WTC11 (cell line): ENCODE measurements around the gene SRCIN1.

Experiments
- CBFB ChIP-seq: sonication (generic); formaldehyde crosslinking; IDR thresholded peaks from 2 replicates; pipeline ENCODE4 v1.8.1; 2022; ENCODE audit warnings: mild to moderate bottlenecking, low read depth, missing genetic modification reagents
- CREM ChIP-seq: sonication (generic); formaldehyde crosslinking; IDR thresholded peaks from 2 replicates; pipeline ENCODE4 v1.8.1; 2022; ENCODE audit warnings: mild to moderate bottlenecking, missing genetic modification reagents, moderate library complexity
- NFE2L1 ChIP-seq: sonication (generic); formaldehyde crosslinking; IDR thresholded peaks from 2 replicates; pipeline ENCODE4 v1.8.1; 2023; ENCODE audit warnings: missing genetic modification reagents
- NFYB ChIP-seq: sonication (generic); formaldehyde crosslinking; conservative IDR thresholded peaks from 2 replicates; pipeline ENCODE4 v1.8.0; 2022; ENCODE audit warnings: low read depth, missing genetic modification reagents
- NR2C2 ChIP-seq: sonication (generic); formaldehyde crosslinking; IDR thresholded peaks from 2 replicates; pipeline ENCODE4 v1.8.0; 2022; ENCODE audit warnings: mild to moderate bottlenecking, missing genetic modification reagents
- ZNF232 ChIP-seq: sonication (generic); formaldehyde crosslinking; IDR thresholded peaks from 2 replicates; pipeline ENCODE4 v1.8.0; 2022; ENCODE audit warnings: mild to moderate bottlenecking, missing genetic modification reagents
- TF ChIP-seq, protein P1 (sequence below): sonication (generic); formaldehyde crosslinking; IDR thresholded peaks from 2 replicates; pipeline ENCODE4 v1.8.0; 2022; ENCODE audit warnings: mild to moderate bottlenecking, missing genetic modification reagents
- TF ChIP-seq, protein P2 (sequence below): fragments of 200-600 bp; IDR thresholded peaks from 2 replicates; pipeline ENCODE4 v1.8.0; 2022; ENCODE audit warnings: antibody characterized with exemption
- TF ChIP-seq, protein P3 (sequence below): sonication (generic); formaldehyde crosslinking; IDR thresholded peaks from 2 replicates; pipeline ENCODE4 v1.8.0; 2022; ENCODE audit warnings: mild to moderate bottlenecking, missing genetic modification reagents
- TF ChIP-seq, protein P4 (sequence below): sonication (generic); formaldehyde crosslinking; IDR thresholded peaks from 2 replicates; pipeline ENCODE4 v1.8.0; 2022; ENCODE audit warnings: missing genetic modification reagents

DNA sequence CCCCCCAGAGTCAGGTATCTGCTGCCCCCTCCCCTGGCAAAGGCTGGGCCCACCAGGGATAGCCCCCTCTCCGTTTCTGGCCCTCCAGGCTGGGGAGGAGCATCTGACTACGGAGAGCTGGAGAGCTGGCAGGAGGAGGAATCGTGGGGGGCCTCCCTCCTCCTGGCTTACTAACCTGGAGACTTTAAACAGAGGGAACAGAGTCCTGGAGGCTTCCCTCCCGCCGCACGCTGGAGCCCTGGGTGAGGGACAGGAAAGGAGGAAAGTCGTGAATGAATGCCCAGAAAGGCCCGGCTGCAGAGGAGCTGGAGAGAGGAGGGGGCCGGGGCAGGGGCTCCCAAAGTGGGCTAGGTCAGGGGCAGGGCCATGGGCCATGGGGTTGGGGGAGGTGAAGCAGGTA, 9.9 kb downstream of the SRCIN1 start:
- TF ChIP-seq NFYB (CRISPR knock-in tag) (no peak), NR2C2 (CRISPR knock-in tag) (no peak), ZNF232 (CRISPR knock-in tag) (no peak), CREM (CRISPR knock-in tag) (no peak), CBFB (CRISPR knock-in tag) (no peak), NFE2L1 (CRISPR knock-in tag) (no peak)
- TF ChIP-seq, protein P1, sequence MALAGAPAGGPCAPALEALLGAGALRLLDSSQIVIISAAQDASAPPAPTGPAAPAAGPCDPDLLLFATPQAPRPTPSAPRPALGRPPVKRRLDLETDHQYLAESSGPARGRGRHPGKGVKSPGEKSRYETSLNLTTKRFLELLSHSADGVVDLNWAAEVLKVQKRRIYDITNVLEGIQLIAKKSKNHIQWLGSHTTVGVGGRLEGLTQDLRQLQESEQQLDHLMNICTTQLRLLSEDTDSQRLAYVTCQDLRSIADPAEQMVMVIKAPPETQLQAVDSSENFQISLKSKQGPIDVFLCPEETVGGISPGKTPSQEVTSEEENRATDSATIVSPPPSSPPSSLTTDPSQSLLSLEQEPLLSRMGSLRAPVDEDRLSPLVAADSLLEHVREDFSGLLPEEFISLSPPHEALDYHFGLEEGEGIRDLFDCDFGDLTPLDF (CRISPR knock-in tag) = no peak
- TF ChIP-seq, protein P2, sequence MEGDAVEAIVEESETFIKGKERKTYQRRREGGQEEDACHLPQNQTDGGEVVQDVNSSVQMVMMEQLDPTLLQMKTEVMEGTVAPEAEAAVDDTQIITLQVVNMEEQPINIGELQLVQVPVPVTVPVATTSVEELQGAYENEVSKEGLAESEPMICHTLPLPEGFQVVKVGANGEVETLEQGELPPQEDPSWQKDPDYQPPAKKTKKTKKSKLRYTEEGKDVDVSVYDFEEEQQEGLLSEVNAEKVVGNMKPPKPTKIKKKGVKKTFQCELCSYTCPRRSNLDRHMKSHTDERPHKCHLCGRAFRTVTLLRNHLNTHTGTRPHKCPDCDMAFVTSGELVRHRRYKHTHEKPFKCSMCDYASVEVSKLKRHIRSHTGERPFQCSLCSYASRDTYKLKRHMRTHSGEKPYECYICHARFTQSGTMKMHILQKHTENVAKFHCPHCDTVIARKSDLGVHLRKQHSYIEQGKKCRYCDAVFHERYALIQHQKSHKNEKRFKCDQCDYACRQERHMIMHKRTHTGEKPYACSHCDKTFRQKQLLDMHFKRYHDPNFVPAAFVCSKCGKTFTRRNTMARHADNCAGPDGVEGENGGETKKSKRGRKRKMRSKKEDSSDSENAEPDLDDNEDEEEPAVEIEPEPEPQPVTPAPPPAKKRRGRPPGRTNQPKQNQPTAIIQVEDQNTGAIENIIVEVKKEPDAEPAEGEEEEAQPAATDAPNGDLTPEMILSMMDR = no peak
- TF ChIP-seq, protein P3, sequence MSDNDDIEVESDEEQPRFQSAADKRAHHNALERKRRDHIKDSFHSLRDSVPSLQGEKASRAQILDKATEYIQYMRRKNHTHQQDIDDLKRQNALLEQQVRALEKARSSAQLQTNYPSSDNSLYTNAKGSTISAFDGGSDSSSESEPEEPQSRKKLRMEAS (CRISPR knock-in tag) = no peak
- TF ChIP-seq, protein P4, sequence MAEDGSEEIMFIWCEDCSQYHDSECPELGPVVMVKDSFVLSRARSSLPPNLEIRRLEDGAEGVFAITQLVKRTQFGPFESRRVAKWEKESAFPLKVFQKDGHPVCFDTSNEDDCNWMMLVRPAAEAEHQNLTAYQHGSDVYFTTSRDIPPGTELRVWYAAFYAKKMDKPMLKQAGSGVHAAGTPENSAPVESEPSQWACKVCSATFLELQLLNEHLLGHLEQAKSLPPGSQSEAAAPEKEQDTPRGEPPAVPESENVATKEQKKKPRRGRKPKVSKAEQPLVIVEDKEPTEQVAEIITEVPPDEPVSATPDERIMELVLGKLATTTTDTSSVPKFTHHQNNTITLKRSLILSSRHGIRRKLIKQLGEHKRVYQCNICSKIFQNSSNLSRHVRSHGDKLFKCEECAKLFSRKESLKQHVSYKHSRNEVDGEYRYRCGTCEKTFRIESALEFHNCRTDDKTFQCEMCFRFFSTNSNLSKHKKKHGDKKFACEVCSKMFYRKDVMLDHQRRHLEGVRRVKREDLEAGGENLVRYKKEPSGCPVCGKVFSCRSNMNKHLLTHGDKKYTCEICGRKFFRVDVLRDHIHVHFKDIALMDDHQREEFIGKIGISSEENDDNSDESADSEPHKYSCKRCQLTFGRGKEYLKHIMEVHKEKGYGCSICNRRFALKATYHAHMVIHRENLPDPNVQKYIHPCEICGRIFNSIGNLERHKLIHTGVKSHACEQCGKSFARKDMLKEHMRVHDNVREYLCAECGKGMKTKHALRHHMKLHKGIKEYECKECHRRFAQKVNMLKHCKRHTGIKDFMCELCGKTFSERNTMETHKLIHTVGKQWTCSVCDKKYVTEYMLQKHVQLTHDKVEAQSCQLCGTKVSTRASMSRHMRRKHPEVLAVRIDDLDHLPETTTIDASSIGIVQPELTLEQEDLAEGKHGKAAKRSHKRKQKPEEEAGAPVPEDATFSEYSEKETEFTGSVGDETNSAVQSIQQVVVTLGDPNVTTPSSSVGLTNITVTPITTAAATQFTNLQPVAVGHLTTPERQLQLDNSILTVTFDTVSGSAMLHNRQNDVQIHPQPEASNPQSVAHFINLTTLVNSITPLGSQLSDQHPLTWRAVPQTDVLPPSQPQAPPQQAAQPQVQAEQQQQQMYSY = no peak
